IPS-NIHi7 (cell line): ENCODE data around the gene CFC1B.
"Not testable (repeated sequence)": the region's sequence is repeated elsewhere in the genome, so short reads cannot be mapped to it uniquely, and the experiment has no call there.

Experiments used
- DNase-seq: peaks from one replicate; pipeline ENCODE4 v3.0.0; 2012; ENCODE audit warnings: mixed read lengths; ENCODE audit errors: extremely low spot score

Gene CFC1B

GRCh38 chr2:130520992-130521391 lies at the start of gene CFC1B:
Gene CFC1B (plus strand): TSS chr2:130521222. CDS start chr2:130521485, 263 bp downstream.
- not testable (repeated sequence) for DNase-seq

DNA sequence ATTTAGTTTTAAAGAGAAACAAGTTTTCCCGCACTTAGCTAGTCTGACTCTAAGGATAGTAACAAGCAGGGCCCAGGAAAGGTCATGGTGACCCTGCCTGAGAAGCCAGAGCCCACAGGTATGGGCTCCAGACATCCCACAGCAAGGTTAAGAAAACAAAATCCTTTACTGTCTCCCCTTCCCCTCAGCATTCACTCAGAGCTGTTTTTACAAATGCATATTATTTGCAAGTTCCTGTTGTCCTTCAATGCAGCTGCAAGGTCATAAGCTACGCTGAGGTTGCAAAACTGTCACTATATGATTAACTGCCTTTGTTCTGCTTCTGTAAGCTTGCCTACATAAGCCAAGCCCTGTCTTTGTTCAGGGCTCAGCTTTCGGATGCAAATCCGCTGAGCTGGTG lies 29.9 kb upstream of the CFC1B start:
- not testable (repeated sequence) for DNase-seq

DNA sequence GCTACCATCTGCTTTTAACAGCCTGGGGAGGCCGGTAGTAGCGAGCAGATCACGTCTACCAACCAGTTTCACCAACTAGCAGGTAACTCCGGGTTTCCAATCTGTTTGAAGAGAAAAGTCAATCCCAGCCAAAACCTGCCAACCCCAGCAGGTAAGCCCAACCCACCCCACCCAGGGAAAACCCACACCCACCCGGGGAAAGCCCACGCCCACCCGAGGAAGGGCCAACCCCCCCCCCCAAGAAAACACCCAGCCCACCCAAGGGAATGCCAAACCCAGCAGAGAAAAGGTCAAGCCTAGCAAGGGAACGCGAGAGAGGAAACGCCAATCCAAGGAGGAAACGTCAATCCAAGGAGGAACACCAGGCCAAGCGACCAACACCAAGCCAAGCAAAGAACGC lies 11.8 kb upstream of the CFC1B start, which contains the start of gene POTEI:
POTEI (minus strand) TSS at position 101 of the 400 bp plus-strand sequence; CDS start at position 8, 93 bp downstream.
- not testable (repeated sequence) for DNase-seq

- not testable (repeated sequence) for DNase-seq
These were observed 9.9 kb upstream of the CFC1B start for GRCh38 chr2:130510807-130511746.

- not testable (repeated sequence) for DNase-seq
These were observed 9.1 kb upstream of the CFC1B start for GRCh38 chr2:130511747-130512451.

DNA sequence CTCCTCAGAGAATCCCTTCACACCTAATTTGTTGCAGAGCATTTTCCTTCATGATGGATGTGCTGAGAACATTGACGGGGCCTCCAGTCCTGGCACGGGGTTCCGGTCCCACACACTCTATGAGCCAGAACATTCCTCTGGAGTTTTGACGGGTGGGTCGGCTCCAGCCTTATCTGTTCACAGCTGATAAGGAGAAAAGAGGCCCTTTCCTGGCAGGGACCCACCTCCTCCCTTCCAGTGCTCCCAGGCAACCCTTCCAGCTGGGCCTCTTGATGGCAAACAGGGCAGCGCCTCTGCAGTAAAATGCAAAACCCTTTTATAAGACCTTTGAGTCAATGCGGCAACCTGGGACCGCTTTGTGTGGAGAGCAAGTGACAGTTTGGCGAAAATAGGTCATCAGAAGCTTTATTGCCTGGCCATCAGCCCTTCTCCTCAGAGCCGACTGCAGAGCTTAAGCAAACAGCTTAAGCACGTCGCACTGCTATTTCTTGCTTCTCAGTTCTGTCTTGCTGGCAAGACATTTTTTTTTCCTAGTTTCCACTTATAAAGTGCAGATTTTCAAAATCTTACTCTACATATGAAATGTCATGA lies 2.4 kb upstream of the CFC1B start:
- DNase-seq: not testable (repeated sequence)

- DNase-seq: not testable (repeated sequence)
These were observed 1.4 kb downstream of the CFC1B start for GRCh38 chr2:130522390-130522789.

DNA sequence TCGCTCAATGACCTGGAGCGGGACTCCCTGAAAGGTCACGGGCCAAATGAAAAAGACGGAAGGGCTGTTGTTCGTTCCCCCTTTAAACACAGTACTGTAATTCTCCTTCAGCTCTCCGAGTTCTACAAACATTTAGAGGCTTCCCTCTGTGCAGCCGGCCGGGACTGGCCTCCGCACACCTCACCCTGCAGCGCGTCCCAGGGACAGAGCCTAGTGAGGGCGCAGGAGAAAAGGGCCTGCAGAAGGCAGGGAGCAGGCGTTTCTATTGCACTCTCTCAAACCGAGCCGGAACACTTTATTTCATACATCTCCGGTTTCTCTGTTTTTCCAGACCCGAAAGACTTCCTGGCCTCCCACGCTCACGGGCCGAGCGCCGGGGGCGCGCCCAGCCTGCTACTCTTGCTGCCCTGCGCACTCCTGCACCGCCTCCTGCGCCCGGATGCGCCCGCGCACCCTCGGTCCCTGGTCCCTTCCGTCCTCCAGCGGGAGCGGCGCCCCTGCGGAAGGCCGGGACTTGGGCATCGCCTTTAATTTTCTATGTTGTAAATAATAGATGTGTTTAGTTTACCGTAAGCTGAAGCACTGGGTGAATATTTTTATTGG lies 6.4 kb downstream of the CFC1B start:
- not testable (repeated sequence) for DNase-seq

DNA sequence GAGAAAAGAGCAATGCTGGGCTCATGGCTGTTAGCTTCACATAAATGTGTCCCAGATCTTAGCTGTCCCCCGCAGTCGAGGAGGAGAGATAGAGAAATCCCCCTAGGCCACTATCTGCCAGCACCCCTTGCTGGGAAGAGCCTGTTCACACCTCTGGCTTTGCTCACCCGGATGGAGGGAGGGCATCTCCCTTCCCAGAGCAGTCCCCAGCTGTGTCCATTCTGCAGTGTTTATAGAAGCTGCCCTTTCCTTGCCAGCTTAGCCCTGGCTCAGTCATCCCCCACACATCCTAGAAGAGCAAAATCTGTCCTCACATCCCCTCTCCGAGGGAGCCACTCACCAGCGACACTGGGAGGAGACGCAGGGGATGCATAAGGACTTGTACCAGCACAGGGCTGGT lies 8.5 kb downstream of the CFC1B start:
- DNase-seq: not testable (repeated sequence)

GRCh38 chr2:130530212-130530611 lies 9.2 kb downstream of the CFC1B start:
- not testable (repeated sequence) for DNase-seq

DNA sequence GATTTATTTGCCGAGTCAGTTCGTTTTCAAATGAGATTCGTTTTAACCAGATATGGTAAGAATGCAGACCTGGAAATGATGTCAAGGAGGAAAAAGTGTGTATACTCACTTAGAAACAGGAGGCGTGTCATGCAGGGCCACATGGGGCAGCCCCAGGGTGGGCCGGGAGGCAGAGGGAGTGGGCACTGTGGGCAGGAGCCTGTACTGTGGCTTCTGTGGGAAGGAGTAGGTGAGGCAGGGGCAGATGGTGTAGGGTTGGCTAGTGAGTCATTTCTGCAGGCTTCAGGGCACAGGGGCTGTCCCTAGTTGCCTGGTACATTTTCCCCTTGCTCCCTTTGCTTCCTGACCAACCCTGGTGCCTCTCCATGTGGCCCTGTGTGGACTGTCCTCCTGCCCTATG lies 10.2 kb downstream of the CFC1B start:
- not testable (repeated sequence) for DNase-seq

GRCh38 chr2:130531672-130532071 lies 10.7 kb downstream of the CFC1B start:
- DNase-seq: not testable (repeated sequence)

DNA sequence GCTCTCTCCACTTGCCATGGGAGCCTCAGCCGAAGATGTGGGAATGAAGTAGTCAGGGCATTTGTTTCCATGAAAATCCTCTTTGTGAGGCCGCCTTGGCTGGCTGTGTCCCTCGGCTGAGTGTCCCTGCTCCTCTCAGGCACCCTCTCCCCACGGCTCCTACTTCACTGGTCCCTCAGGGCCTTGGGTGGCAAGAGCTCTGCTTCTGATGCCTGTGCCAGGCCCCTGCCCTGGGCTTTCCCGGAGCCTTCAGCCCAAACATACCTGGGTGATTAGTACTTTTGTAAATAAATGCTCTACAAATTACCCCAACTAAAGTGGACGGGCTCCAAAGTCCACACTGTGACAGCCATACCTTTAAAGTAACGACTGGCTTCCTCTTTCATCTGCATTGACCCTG lies 15.6 kb downstream of the CFC1B start:
- DNase-seq: not testable (repeated sequence)

DNA sequence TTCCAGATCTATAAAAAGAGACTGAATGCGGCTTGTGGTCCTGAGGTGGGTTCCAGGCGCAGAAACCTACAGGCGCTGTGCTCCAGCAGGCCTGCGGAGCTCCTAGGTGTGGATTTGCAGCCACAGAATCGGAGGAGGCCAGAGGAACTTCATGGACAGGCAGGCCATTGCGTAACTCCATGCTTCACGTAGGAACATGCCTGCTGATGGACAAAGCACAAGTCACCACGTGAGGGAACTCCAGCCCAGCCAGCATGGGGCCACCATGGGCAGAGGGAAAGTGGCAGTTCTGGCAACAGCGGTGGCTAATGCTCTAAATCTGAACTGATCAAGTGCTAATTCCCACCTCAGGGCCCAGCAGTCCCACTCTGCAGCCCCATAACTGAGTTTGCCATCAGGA lies 17.2 kb downstream of the CFC1B start:
- not testable (repeated sequence) for DNase-seq

GRCh38 chr2:130542789-130543188 lies 21.8 kb downstream of the CFC1B start:
- not testable (repeated sequence) for DNase-seq

GRCh38 chr2:130543785-130544528 lies 22.9 kb downstream of the CFC1B start:
- DNase-seq: not testable (repeated sequence)

DNA sequence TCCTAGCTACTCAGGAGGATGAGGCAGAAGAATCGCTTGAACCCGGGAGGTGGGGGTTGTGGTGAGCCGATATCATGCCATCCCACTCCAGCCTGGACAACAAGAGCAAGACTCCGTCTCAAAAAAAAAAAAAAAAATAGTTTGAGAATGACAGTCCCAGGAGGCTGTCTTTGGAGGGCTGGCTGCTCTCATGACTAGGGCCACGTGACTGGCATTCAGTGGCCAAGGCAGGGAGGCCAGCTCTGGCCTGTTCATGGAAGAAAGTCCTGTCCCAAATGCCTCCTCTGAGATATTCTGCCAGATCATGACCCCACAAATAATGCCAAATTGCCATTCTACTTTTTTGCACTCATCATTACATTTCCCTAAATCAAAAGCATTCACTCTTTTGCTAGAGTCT lies 24.0 kb downstream of the CFC1B start:
- not testable (repeated sequence) for DNase-seq

DNA sequence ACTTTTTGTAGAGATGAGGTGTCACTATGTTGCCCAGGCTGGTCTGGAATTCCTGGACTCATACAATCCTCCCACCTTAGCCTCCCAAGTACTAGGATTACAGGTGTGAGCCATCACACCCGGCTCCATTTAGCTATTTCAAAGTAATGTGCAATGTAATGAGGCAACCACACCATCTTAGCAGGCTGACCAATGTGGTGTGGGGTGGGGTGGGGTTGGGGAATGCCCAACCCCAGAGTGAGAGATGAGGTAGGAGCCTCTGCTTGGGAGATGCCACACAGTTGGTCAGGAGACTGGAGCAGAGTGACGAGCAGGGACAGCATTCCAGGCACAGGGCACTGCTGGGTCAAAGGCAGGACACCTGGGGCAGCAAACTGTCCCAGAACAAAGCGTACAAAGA lies 27.4 kb downstream of the CFC1B start:
- DNase-seq: not testable (repeated sequence)

DNA sequence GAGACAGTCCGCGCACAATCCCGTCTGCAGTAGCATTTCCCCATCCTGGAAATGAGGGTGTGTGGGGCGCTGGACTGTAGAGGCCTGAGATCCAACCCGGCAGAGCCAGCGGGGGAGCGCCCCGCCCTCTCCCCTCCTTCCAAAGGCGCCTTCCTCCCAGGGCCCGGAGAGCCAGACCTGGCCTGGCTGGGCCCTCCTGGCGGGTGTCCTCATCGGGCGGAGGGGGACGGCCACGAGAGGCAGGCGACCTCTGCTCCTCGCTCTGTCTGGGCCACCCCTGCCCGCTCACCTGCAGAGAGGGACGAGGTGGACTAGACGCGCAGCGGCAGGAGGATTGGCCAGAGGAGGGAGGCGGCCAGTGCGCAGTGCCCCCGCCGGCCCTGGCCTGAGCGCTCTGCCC lies 28.5 kb downstream of the CFC1B start:
- DNase-seq: not testable (repeated sequence)

GRCh38 chr2:130554178-130554577 lies 33.2 kb downstream of the CFC1B start:
- DNase-seq: not testable (repeated sequence)

- not testable (repeated sequence) for DNase-seq
These were observed 35.4 kb downstream of the CFC1B start for GRCh38 chr2:130556441-130556840.
